Muscle of leg (tissue), 11 donors: ENCODE measurements around the gene ACSS2. TPM values are rescaled to one million over a fixed set of nuclear protein-coding genes. Genes with fewer than 3 reads are reported as not detected.

Experiments
- DNase-seq: peaks from one replicate; pipeline ENCODE4 v3.0.0; 2013
- H3K27ac ChIP-seq: one replicate; pipeline ENCODE4 v1.5.1; 2013; ENCODE audit warnings: mild to moderate bottlenecking, low read length, control low read depth
- H3K27me3 ChIP-seq: one replicate; pipeline ENCODE4 v1.6.1; 2013; ENCODE audit warnings: low read length; ENCODE audit not compliant: control insufficient read depth, insufficient read depth
- H3K36me3 ChIP-seq: one replicate; pipeline ENCODE4 v1.6.1; 2013; ENCODE audit warnings: low read length; ENCODE audit not compliant: control insufficient read depth, insufficient read depth
- H3K4me1 ChIP-seq: one replicate; pipeline ENCODE4 v1.6.1; 2013; ENCODE audit warnings: low read length; ENCODE audit not compliant: control insufficient read depth, insufficient read depth
- H3K4me3 ChIP-seq: one replicate; pipeline ENCODE4 v1.5.1; 2013; ENCODE audit warnings: low read length, control low read depth
- H3K9me3 ChIP-seq: replicated peaks from 2 replicates; pipeline ENCODE4 v1.6.1; 2013; ENCODE audit warnings: low read depth, low read length; ENCODE audit not compliant: control insufficient read depth
- WGBS: methylation state at CpG from one replicate; pipeline ENCODE4 v1.1.5; 2013; ENCODE audit warnings: missing lambda C conversion rate; ENCODE audit not compliant: insufficient coverage; 5-methylcytosine and 5-hydroxymethylcytosine counted together
- polyA plus RNA-seq, 8 donors: library from polyadenylated mRNA; unstranded; fragments of 120-200 nt; gene quantifications; one replicate each; pipeline versions ENCODE4 v1.2.1 to v1.2.3, GENCODE V29; 2013; ENCODE audit warnings: inconsistent platforms in 1 of 8, low replicate concordance in 1 of 8; ENCODE audit not compliant: insufficient read length in 8 of 8, insufficient read depth in 1 of 8
- total RNA-seq: library from RNA; stranded (reverse); fragments of 120-200 nt; gene quantifications from one replicate; pipeline ENCODE4 v1.2.4, GENCODE V29; 2013

The ACSS2 gene
- total and polyA plus RNA-seq, 9 donors, result 39.1 to 61.4 (median 49.1) TPM

DNA sequence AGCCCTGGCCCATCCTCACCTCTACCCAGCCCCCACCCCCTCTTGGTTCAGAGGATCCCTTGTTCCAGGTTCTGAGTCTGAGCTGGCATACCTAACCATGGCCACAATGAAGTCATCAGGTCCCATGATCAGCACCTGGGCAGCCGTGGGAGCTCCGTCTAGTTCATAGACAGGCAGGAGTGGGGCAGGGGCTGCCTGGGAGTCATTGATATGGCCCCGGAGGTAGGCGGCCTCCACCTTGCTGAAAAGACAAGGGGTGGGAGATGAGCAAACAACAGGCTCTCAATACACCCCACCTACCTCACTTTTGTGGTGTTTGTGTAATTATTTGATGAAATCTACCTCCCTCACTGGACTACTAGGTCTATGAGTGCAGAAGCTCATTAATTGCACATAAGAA, 24.1 kb upstream of the ACSS2 start:
- Histone ChIP-seq H3K27ac (no peak overlapping the region), H3K36me3 (peaks cover 58% of the 10 kb centered on the region), H3K9me3 (no peaks in the 10 kb centered on the region), H3K4me1 (no peaks in the 10 kb centered on the region), H3K27me3 (no peaks in the 10 kb centered on the region), H3K4me3 (no peak overlapping the region)
- DNase-seq, result no peak
- WGBS, result no CpG with 5 or more reads among the region's 4 CpGs

DNA sequence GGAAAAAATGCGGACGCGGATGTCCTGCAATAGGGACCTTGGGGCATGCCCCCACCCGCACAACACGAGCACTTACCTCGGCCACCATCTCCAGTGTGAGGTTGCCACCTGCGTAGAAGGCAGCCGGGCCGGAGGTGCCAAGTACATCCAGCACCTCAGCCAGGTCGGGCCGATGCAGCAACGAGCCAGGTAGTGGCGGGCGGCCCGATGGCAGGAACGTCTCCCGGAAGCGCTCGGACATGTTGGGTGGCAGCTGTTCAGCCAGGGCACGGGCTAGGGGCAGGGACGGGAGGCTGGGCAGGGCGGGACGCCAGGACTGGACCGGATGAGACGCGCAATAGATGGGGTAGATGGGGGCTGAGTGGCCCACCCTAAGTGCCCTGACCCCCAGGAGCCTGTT, 17.0 kb upstream of the ACSS2 start:
- Histone ChIP-seq H3K36me3 (peaks cover 35% of the 10 kb centered on the region), H3K27ac (no peak overlapping the region), H3K4me1 (peaks cover 11% of the 10 kb centered on the region), H3K9me3 (no peaks in the 10 kb centered on the region), H3K27me3 (no peaks in the 10 kb centered on the region), H3K4me3 (no peak overlapping the region)
- WGBS, result 94% methylated on average over 26 of the region's 26 CpGs
- DNase-seq, result no peak

DNA sequence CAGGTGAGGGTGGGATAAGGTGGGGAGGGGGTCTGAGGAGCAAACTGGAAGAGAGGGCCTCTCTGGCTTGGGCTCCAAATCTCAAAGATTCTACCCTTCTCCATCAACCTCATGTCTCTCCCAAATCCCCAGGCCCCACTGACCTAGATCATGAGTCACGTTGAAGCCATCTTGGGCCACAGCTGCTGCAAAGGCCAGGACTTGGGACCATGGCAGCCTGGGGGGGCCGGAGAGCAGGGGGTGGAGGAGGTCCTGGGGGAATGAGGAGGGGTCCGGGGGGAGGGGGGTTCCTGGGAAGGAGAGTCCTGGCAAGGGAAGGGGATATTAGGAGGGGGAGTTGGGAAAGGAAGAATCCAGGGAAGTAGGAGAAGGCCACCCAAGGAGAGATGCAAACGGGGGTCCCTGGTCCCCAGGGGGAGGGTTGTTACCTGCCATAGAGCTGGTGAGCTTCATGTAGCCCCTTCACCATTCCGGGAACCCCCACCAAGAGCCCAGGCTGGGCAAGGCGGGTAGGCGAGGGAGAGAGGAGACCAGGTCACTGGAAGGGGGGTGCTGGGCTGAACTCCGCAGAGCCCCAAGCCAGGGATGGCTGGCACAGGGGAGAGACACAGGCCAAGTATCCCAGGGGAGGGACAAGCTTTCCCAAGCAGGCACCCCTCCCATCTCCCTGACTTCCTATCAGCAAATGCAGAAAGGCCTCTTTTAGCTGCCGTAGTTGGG, 16.4 kb upstream of the ACSS2 start:
- DNase-seq, result no peak
- Histone ChIP-seq H3K36me3 (peaks cover 30% of the 10 kb centered on the region), H3K4me3 (no peak overlapping the region), H3K27me3 (no peaks in the 10 kb centered on the region), H3K9me3 (no peaks in the 10 kb centered on the region), H3K27ac (no peak overlapping the region), H3K4me1 (peaks cover 11% of the 10 kb centered on the region)
- 96% methylated on average over 4 of the region's 9 CpGs for WGBS

- H3K4me3 ChIP-seq, result no peak overlapping the region
- peaks cover 21% of the 10 kb centered on the region for H3K36me3 ChIP-seq
- H3K27me3 ChIP-seq, result no peaks in the 10 kb centered on the region
- whole genome bisulfite sequencing, result 90% methylated on average over 2 of the region's 7 CpGs
- DNase-seq, result peak; percentile 51
- H3K27ac ChIP-seq, result no peak overlapping the region
- H3K4me1 ChIP-seq, result peaks cover 11% of the 10 kb centered on the region
- H3K9me3 ChIP-seq, result no peaks in the 10 kb centered on the region
Measured at GRCh38 chr20:34861386-34862084, 14.9 kb upstream of the ACSS2 start.

GRCh38 chr20:34862724-34863123, 13.7 kb upstream of the ACSS2 start:
- Histone ChIP-seq H3K27me3 (no peaks in the 10 kb centered on the region), H3K4me3 (no peak overlapping the region), H3K9me3 (no peaks in the 10 kb centered on the region), H3K36me3 (peaks cover 19% of the 10 kb centered on the region), H3K27ac (no peak overlapping the region), H3K4me1 (peaks cover 11% of the 10 kb centered on the region)
- WGBS, result 88% methylated on average over 12 of the region's 12 CpGs
- DNase-seq, result no peak

DNA sequence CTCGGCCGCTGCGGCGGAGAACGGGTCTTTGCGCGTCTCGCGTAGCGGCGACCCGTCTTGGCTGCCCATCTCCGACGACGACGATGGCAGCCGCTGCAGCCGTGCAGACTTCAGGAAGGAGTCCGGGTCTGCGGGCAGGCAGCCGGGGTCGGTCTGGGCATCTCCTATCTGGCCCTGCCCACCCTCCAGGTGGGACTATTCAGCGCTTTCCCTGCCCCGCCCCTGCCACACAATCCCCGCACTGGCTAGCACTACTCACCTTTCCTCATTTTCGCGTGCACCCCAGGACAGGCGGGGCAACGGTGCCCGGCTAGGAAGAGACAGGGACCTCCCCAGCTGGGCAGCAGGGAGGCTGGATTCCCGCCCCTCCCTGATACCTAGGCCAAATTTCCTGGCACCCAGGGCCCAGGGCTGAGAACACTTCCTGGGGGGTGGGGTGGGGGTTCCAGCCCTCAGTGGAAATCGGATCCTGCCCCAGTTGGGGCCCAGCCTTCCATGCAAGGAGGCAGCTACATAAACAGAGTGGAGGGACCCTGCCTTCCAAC, 12.9 kb upstream of the ACSS2 start:
- Histone ChIP-seq H3K4me1 (peaks cover 11% of the 10 kb centered on the region), H3K36me3 (peaks cover 14% of the 10 kb centered on the region), H3K4me3 (no peak overlapping the region), H3K27ac (no peak overlapping the region), H3K9me3 (no peaks in the 10 kb centered on the region), H3K27me3 (no peaks in the 10 kb centered on the region)
- DNase-seq, result no peak
- WGBS, result 39% methylated on average over 26 of the region's 32 CpGs

GRCh38 chr20:34864216-34864615, 12.2 kb upstream of the ACSS2 start:
- Histone ChIP-seq H3K4me3 (no peak overlapping the region), H3K27ac (no peak overlapping the region), H3K27me3 (no peaks in the 10 kb centered on the region), H3K36me3 (peaks cover 14% of the 10 kb centered on the region), H3K4me1 (peaks cover 11% of the 10 kb centered on the region), H3K9me3 (no peaks in the 10 kb centered on the region)
- no peak for DNase-seq
- 94% methylated on average over 4 of the region's 5 CpGs for WGBS

GRCh38 chr20:34871320-34871926, 5.0 kb upstream of the ACSS2 start:
- H3K27me3 ChIP-seq, result no peaks in the 10 kb centered on the region
- no peaks in the 10 kb centered on the region for H3K36me3 ChIP-seq
- no peak overlapping the region for H3K27ac ChIP-seq
- H3K9me3 ChIP-seq, result no peaks in the 10 kb centered on the region
- H3K4me3 ChIP-seq, result no peak overlapping the region
- WGBS, result 71% methylated on average over 4 of the region's 7 CpGs
- DNase-seq, result no peak
- peaks cover 34% of the 10 kb centered on the region for H3K4me1 ChIP-seq

DNA sequence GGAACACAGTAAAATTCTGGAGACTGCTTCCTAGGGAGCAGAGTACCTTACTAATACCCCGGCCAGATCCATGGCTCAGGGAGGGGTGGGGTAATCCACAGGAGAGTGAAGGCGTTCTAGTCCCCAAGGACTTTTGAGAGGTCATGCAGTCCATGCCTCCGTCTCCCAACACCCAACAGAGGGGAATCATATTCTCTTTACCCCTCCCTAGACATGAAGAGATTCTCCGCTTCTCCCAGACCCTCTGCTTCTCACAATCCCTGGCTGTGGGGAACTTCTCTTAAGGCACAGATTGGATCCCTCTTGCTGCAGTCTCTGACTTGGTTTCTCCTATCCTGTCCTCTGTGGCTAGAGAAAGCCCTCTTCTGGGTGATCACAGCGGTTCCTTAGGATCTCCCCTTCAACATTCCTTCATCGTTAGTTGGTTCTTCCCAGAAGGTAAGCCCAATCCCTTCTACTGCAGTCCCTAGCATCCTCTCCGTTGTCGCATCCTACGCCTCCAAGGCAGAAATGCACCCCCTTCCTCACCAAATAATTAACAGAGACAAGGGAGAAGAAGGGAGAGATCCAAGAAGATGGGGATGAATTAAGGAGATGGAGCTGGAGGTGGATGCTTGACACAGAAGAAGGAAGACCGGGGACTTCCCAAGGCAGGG, 4.3 kb upstream of the ACSS2 start:
- H3K27ac ChIP-seq, result no peak overlapping the region
- DNase-seq, result peak; percentile 21
- no peaks in the 10 kb centered on the region for H3K27me3 ChIP-seq
- H3K4me1 ChIP-seq, result peaks cover 36% of the 10 kb centered on the region
- 36% methylated on average over 5 of the region's 10 CpGs for WGBS
- no peaks in the 10 kb centered on the region for H3K9me3 ChIP-seq
- peak overlapping the region; percentile 54 for H3K4me3 ChIP-seq
- H3K36me3 ChIP-seq, result no peaks in the 10 kb centered on the region
